ENCODE data around the gene SLC4A3. TPM values are rescaled to one million over a fixed set of nuclear protein-coding genes. Genes with fewer than 3 reads are reported as not detected.

Gene SLC4A3
- total RNA-seq, 1 experiment from 2014 or later: 0.52 TPM

GRCh38 chr2:219614076-219614860 is 13.2 kb upstream of the SLC4A3 start:
- intact Hi-C loops (cut with micrococcal nuclease; ENCODE audit: unreplicated experiment): no loop called here
- H3K27me3 ChIP-seq (replicated peaks; ENCODE audit: insufficient read depth, low read depth, low read length, poor library complexity): no peaks in the 10 kb centered on the region
- TF ChIP-seq CTCF (conservative IDR thresholded peaks at IDR 0.05; ENCODE audit: low read depth, low read length) (no peak), EZH2 (IDR thresholded peaks at IDR 0.05; ENCODE audit: borderline replicate concordance, low read depth, low read length, poor library complexity, severe bottlenecking) (no peak)
- no peak overlapping the region for H3K4me3 ChIP-seq (ENCODE audit: low read depth, low read length, poor library complexity, severe bottlenecking)
- no TSS peak for BruUV-seq (replicated peaks)
- H3K27ac ChIP-seq (ENCODE audit: low read depth, low read length, poor library complexity, severe bottlenecking): no peak overlapping the region
- no peaks in the 10 kb centered on the region for H3K4me1 ChIP-seq (ENCODE audit: insufficient read depth, low read length, poor library complexity, severe bottlenecking)
- H3K36me3 ChIP-seq (ENCODE audit: insufficient read depth, low read length, poor library complexity, severe bottlenecking): no peaks in the 10 kb centered on the region
- H3K9me3 ChIP-seq (ENCODE audit: low read depth, low read length, poor library complexity, severe bottlenecking): no peaks in the 10 kb centered on the region
- DNase-seq (ENCODE audit: low spot score): no peak
- CTCF ChIA-PET: no interaction called here
- POLR2A ChIA-PET (ENCODE audit: low non-redundant PET): no interaction called here

- H3K9me3 ChIP-seq (ENCODE audit: low read depth, low read length, poor library complexity, severe bottlenecking): no peaks in the 10 kb centered on the region
- ChIA-PET CTCF (interaction anchor here (0.5 kb wide), 1 partner anchor 1487 kb away, joined by 3 read pairs; no protein-coding TSS in a partner anchor), POLR2A (ENCODE audit: low non-redundant PET) (no interaction called here)
- BruUV-seq (replicated peaks): no TSS peak
- no peaks in the 10 kb centered on the region for H3K27me3 ChIP-seq (replicated peaks; ENCODE audit: insufficient read depth, low read depth, low read length, poor library complexity)
- H3K4me1 ChIP-seq (ENCODE audit: insufficient read depth, low read length, poor library complexity, severe bottlenecking): no peaks in the 10 kb centered on the region
- no peak for TF ChIP-seq CTCF (conservative IDR thresholded peaks at IDR 0.05; ENCODE audit: low read depth, low read length)
- no peak for TF ChIP-seq EZH2 (IDR thresholded peaks at IDR 0.05; ENCODE audit: borderline replicate concordance, low read depth, low read length, poor library complexity, severe bottlenecking)
- no peak overlapping the region for H3K27ac ChIP-seq (ENCODE audit: low read depth, low read length, poor library complexity, severe bottlenecking)
- intact Hi-C loops (cut with micrococcal nuclease; ENCODE audit: unreplicated experiment): no loop called here
- no peaks in the 10 kb centered on the region for H3K36me3 ChIP-seq (ENCODE audit: insufficient read depth, low read length, poor library complexity, severe bottlenecking)
- no peak for DNase-seq (ENCODE audit: low spot score)
- no peak overlapping the region for H3K4me3 ChIP-seq (ENCODE audit: low read depth, low read length, poor library complexity, severe bottlenecking)
Measured at GRCh38 chr2:219615036-219615435, 12.4 kb upstream of the SLC4A3 start.

DNA sequence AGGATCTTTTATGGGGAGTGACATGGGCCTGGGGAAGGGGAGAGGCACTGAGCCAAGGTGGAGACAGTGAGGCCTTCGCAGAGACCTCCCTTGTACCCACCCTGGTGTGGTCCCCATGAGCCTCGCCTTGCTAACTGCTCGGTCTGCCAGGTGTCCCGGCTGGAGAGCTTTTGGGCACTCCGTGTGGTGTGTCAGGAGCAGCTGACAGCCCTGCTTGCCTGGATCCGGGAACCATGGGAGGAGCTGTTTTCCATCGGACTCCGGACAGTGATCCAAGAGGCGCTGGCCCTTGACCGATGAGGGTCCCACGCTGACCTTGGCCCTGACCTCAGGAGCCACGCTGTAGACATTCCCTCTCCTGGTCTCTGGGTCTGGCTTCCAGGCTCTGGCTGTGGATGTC is 11.5 kb upstream of the SLC4A3 start:
- intact Hi-C loops (cut with micrococcal nuclease; ENCODE audit: unreplicated experiment): no loop called here
- ChIA-PET CTCF (no interaction called here), POLR2A (ENCODE audit: low non-redundant PET) (no interaction called here)
- no peak for DNase-seq (ENCODE audit: low spot score)
- no peak for TF ChIP-seq CTCF (conservative IDR thresholded peaks at IDR 0.05; ENCODE audit: low read depth, low read length)
- TF ChIP-seq EZH2 (IDR thresholded peaks at IDR 0.05; ENCODE audit: borderline replicate concordance, low read depth, low read length, poor library complexity, severe bottlenecking): no peak
- no peak overlapping the region for H3K27ac ChIP-seq (ENCODE audit: low read depth, low read length, poor library complexity, severe bottlenecking)
- H3K36me3 ChIP-seq (ENCODE audit: insufficient read depth, low read length, poor library complexity, severe bottlenecking): no peaks in the 10 kb centered on the region
- H3K9me3 ChIP-seq (ENCODE audit: low read depth, low read length, poor library complexity, severe bottlenecking): no peaks in the 10 kb centered on the region
- no TSS peak for BruUV-seq (replicated peaks)
- no peak overlapping the region for H3K4me3 ChIP-seq (ENCODE audit: low read depth, low read length, poor library complexity, severe bottlenecking)
- no peaks in the 10 kb centered on the region for H3K27me3 ChIP-seq (replicated peaks; ENCODE audit: insufficient read depth, low read depth, low read length, poor library complexity)
- H3K4me1 ChIP-seq (ENCODE audit: insufficient read depth, low read length, poor library complexity, severe bottlenecking): no peaks in the 10 kb centered on the region
